K562 (cell line): ENCODE measurements around the gene NTM.

ENCODE experiments used
- FOXK1 ChIP-seq: sonication (generic); formaldehyde crosslinking; IDR thresholded peaks from 2 replicates; pipeline ENCODE4 v1.8.0; 2022; ENCODE audit warnings: missing genetic modification reagents, mild to moderate bottlenecking, borderline replicate concordance
- TARDBP ChIP-seq: fragments of 450-650 bp; IDR thresholded peaks from 2 replicates; pipeline ENCODE4 v1.6.1; 2016
- TBP ChIP-seq: optimal IDR thresholded peaks from 2 replicates; pipeline ENCODE3; 2011; ENCODE audit warnings: low read depth, low read length, improper control_type of control experiment
- ZBTB1 ChIP-seq: sonication (generic); formaldehyde crosslinking; IDR thresholded peaks from 2 replicates; pipeline ENCODE4 v1.8.1; 2023; ENCODE audit warnings: missing genetic modification reagents, low read depth, mild to moderate bottlenecking, borderline replicate concordance
- ZBTB7A ChIP-seq: IDR thresholded peaks from 2 replicates; pipeline ENCODE4 v1.6.1; 2011; ENCODE audit warnings: low read depth, mild to moderate bottlenecking, low read length, moderate library complexity, borderline replicate concordance; ENCODE audit not compliant: control insufficient read depth
- TF ChIP-seq, protein P1 (sequence below): fragments of 250-450 bp; sonication (Bioruptor Pico); IDR thresholded peaks from 2 replicates; pipeline ENCODE4 v1.8.0; 2021; ENCODE audit warnings: borderline replicate concordance, mild to moderate bottlenecking, moderate library complexity; ENCODE audit not compliant: poor library complexity, severe bottlenecking
- TF ChIP-seq, protein P2 (sequence below), 3 experiments: fragments of 200-800 bp in 1 of 3; sonication (Bioruptor generic) in 1 of 3; sonication (generic) in 1 of 3; formaldehyde crosslinking in 1 of 3; IDR thresholded peaks; 2 replicates each; pipeline versions ENCODE4 v1.6.1 to v1.8.0; 2016 to 2022; ENCODE audit warnings: mild to moderate bottlenecking in 2 of 3, missing compliant biosample characterization in 2 of 3, missing genetic modification characterization in 2 of 3, missing genetic modification reagents in 1 of 3

DNA sequence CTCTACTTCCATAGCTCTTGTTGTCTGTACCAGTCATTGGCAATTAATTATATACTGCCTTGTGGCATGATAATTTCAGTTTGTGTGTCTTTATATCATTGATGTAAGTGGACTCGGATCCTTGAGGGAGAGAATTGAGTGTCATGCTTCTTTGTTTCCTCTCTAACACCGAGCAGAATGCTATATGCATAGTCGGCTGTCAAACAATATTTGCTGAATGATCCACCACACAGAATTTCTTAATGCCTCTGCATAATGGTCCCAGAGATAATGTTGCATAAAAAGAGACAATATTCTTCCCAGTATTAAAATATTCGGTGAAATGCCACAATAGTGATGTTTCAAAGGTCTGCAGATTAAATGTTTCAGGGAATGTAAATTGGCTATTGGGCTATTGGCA, 664.8 kb downstream of the NTM start:
- TF ChIP-seq FOXK1 (CRISPR knock-in tag) (no peak), TBP (no peak), ZBTB7A (no peak), ZBTB1 (CRISPR knock-in tag) (no peak), TARDBP (no peak)
- TF ChIP-seq, protein P1, sequence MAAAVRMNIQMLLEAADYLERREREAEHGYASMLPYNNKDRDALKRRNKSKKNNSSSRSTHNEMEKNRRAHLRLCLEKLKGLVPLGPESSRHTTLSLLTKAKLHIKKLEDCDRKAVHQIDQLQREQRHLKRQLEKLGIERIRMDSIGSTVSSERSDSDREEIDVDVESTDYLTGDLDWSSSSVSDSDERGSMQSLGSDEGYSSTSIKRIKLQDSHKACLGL, result no peak
- TF ChIP-seq, protein P2, sequence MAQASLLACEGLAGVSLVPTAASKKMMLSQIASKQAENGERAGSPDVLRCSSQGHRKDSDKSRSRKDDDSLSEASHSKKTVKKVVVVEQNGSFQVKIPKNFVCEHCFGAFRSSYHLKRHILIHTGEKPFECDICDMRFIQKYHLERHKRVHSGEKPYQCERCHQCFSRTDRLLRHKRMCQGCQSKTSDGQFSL (CRISPR knock-in tag; IDR thresholded peaks at IDR 0.05), result no peak
- TF ChIP-seq, protein P2 (tag; IDR thresholded peaks at IDR 0.05), result no peak
